Endothelial cell of umbilical vein (primary cell): ENCODE measurements around the gene USP46. TPM values are rescaled to one million over a fixed set of nuclear protein-coding genes. Genes with fewer than 3 reads are reported as not detected.

ENCODE experiments used
- BruUV-seq: library from RNA; stranded (reverse); fragments of 400-500 nt; replicated peaks from 2 replicates; lab custom pipeline; 2021; lab: Mats Ljungman, UMichigan
- CTCF ChIA-PET: fragments of 300-600, 350-600 bp; sonication (Branson Sonifier 250); formaldehyde crosslinking; loops from one replicate; lab custom pipeline; 2021; ENCODE audit warnings: antibody characterized with exemption, inconsistent platforms; lab: Charles Lee
- POLR2A ChIA-PET: fragments of 300-600, 350-600 bp; sonication (Branson Sonifier 250); formaldehyde crosslinking; loops from one replicate; lab custom pipeline; 2021; ENCODE audit warnings: antibody characterized with exemption, inconsistent platforms; lab: Charles Lee
- DNase-seq: peaks from one replicate; pipeline ENCODE4 v3.0.0-alpha.2; 2011; ENCODE audit warnings: low read depth, low spot score
- FAIRE-seq: peaks from 2 replicates; lab custom pipeline; 2011; peaks lifted over from hg19 to GRCh38; lab: Jason Lieb, UNC
- H2AFZ ChIP-seq: 2 replicates; pipeline ENCODE4 v1.6.0; 2012; ENCODE audit warnings: low read depth, low read length, control low read depth, inconsistent platforms
- H3K27ac ChIP-seq: 2 replicates; pipeline ENCODE4 v1.5.1; 2011; ENCODE audit warnings: low read depth, mild to moderate bottlenecking, control low read depth, low read length, moderate library complexity; ENCODE audit not compliant: insufficient read depth
- H3K27me3 ChIP-seq, 2 experiments: 2 replicates each; pipeline versions ENCODE4 v1.6.0 to v1.6.1; 2011; ENCODE audit warnings: low read length in 2 of 2, mixed read lengths in 1 of 2; ENCODE audit not compliant: control insufficient read depth in 2 of 2, insufficient read depth in 2 of 2
- H3K36me3 ChIP-seq, 2 experiments: 2 replicates in 1 of 2; 3 replicates in 1 of 2; pipeline ENCODE4 v1.5.1; 2011; ENCODE audit warnings: low read length in 2 of 2, mild to moderate bottlenecking in 1 of 2, moderate library complexity in 1 of 2; ENCODE audit not compliant: control insufficient read depth in 2 of 2, insufficient read depth in 2 of 2; ENCODE audit errors: extremely low read depth in 1 of 2
- H3K4me1 ChIP-seq: 3 replicates; pipeline ENCODE4 v1.5.1; 2011; ENCODE audit warnings: mild to moderate bottlenecking, low read length; ENCODE audit not compliant: control insufficient read depth, insufficient read depth; ENCODE audit errors: extremely low read depth
- H3K4me2 ChIP-seq: 2 replicates; pipeline ENCODE4 v1.6.1; 2011; ENCODE audit warnings: low read length, control low read depth, mixed read lengths; ENCODE audit not compliant: insufficient read depth
- H3K4me3 ChIP-seq, 3 experiments: fragments of 200-600 bp in 1 of 3; sonication (generic), shearing (Covaris generic) in 1 of 3; replicated peaks in 1 of 3; 2 replicates each; pipeline ENCODE4 v1.5.1; 2011 to 2016; ENCODE audit warnings: control low read depth in 3 of 3, low read length in 3 of 3, mild to moderate bottlenecking in 2 of 3, inconsistent platforms in 1 of 3, low read depth in 1 of 3, moderate library complexity in 1 of 3; ENCODE audit not compliant: insufficient read depth in 1 of 3
- H3K79me2 ChIP-seq: 2 replicates; pipeline ENCODE4 v1.6.0; 2012; ENCODE audit warnings: low read length, inconsistent platforms; ENCODE audit not compliant: control insufficient read depth, insufficient read depth
- H3K9ac ChIP-seq: replicated peaks from 2 replicates; pipeline ENCODE3; 2011; ENCODE audit warnings: low read length, control low read depth; ENCODE audit not compliant: insufficient read depth; ENCODE audit errors: extremely low read depth
- H3K9me1 ChIP-seq: replicated peaks from 3 replicates; pipeline ENCODE4 v1.6.0; 2011; ENCODE audit warnings: mild to moderate bottlenecking, low read length; ENCODE audit not compliant: control insufficient read depth, insufficient read depth; ENCODE audit errors: extremely low read depth
- H3K9me3 ChIP-seq: replicated peaks from 2 replicates; pipeline ENCODE4 v1.5.1; 2012; ENCODE audit warnings: low read length, inconsistent platforms; ENCODE audit not compliant: control insufficient read depth, insufficient read depth
- H4K20me1 ChIP-seq: replicated peaks from 2 replicates; pipeline ENCODE3; 2011; ENCODE audit warnings: mild to moderate bottlenecking, low read length; ENCODE audit not compliant: control insufficient read depth, insufficient read depth; ENCODE audit errors: extremely low read depth
- CTCF ChIP-seq, 2 donors: IDR thresholded peaks; 1 replicate in 1 of 2; 2 replicates in 1 of 2; pipeline ENCODE4 v1.5.1; 2011; ENCODE audit warnings: low read length in 2 of 2, mild to moderate bottlenecking in 2 of 2, moderate library complexity in 2 of 2, control low read depth in 1 of 2, inconsistent platforms in 1 of 2, low read depth in 1 of 2; ENCODE audit not compliant: insufficient read depth in 1 of 2; ENCODE audit errors: extremely low read depth in 1 of 2
- FOS ChIP-seq: IDR thresholded peaks from 2 replicates; pipeline ENCODE4 v1.6.1; 2011; ENCODE audit warnings: mild to moderate bottlenecking, low read length, moderate library complexity, borderline replicate concordance; ENCODE audit not compliant: insufficient read depth
- JUN ChIP-seq: IDR thresholded peaks from 2 replicates; pipeline ENCODE4 v1.6.1; 2011; ENCODE audit warnings: borderline replicate concordance, low read depth; ENCODE audit not compliant: insufficient read length, insufficient read depth
- MAX ChIP-seq: IDR thresholded peaks from 2 replicates; pipeline ENCODE4 v1.6.1; 2011; ENCODE audit not compliant: insufficient read depth, insufficient read length
- POLR2A ChIP-seq: IDR thresholded peaks from 2 replicates; pipeline ENCODE4 v1.6.1; 2012; ENCODE audit warnings: low read depth, mild to moderate bottlenecking, control low read depth, low read length
- dilution Hi-C: fragments of 300-500 bp; cut with MboI; formaldehyde crosslinking; loops from one replicate; pipeline ENCODE4 v1.15.0; 2019; ENCODE audit warnings: low sequenced_read_pairs; ENCODE audit not compliant: extremely low pct_ligation_motif_present
- intact Hi-C: fragments of 100-400 bp; cut with micrococcal nuclease; formaldehyde crosslinking; loops from one replicate; pipeline ENCODE4 v1.10.0; 2022
- polyA plus RNA-seq, 4 experiments: library from polyadenylated mRNA; depleted of rRNA in 3 of 4; stranded (reverse) in 3 of 4; unstranded in 1 of 4; fragments of >200 nt; gene quantifications; 2 replicates each; pipeline versions ENCODE4 v1.2.1 to v1.2.3, GENCODE V29; 2011 to 2012; ENCODE audit warnings: missing spikeins in 1 of 4
- total RNA-seq: library from RNA; stranded (reverse); gene quantifications from 2 replicates; pipeline ENCODE4 v1.2.3, GENCODE V29; 2021

USP46 gene
- total and polyA plus RNA-seq, 2 donors (not counting 3 experiments of a cell fraction or from before 2014, with no cell fraction given): 5.2 to 23.7 TPM

- Histone ChIP-seq H2AFZ (no peak overlapping the region), H3K27ac (no peak overlapping the region), H3K79me2 (peaks cover 41% of the 10 kb centered on the region), H3K9me1 (no peaks in the 10 kb centered on the region), H3K36me3 (no peaks in the 10 kb centered on the region), H3K4me1 (peaks cover 33% of the 10 kb centered on the region), H3K9ac (no peak overlapping the region), H3K4me2 (no peak overlapping the region), H3K4me3 (no peak overlapping the region), H4K20me1 (no peaks in the 10 kb centered on the region), H3K9me3 (no peaks in the 10 kb centered on the region), H3K27me3 (no peaks in the 10 kb centered on the region)
- ChIA-PET POLR2A (no interaction called here), CTCF (interaction anchor here (1.3 to 2.2 kb wide), 4 partner anchors 15 to 340 kb away, joined by 3 to 9 read pairs (median 4); no protein-coding TSS in a partner anchor)
- DNase-seq (no peak), FAIRE-seq (no peak)
- intact Hi-C loops: loop anchor here (5.0 kb wide), 1 partner anchor 69 kb away; no protein-coding TSS in a partner anchor
- TF ChIP-seq CTCF (IDR thresholded peaks at IDR 0.05; ENCODE audit: extremely low read depth in 1 of 2, insufficient read depth in 1 of 2, low read depth in 1 of 2, low read length in 2 of 2): no peak
- TF ChIP-seq MAX: no peak
- no peak for TF ChIP-seq FOS
- TF ChIP-seq JUN: no peak
- no peak for TF ChIP-seq POLR2A
- dilution Hi-C loops: no loop called here
- no TSS peak for BruUV-seq
Measured at GRCh38 chr4:52643190-52643589, 15.9 kb downstream of the USP46 start.
